ENCODE results near the gene IDH2.

GRCh38 chr15:90055182-90055581 lies 47.1 kb downstream of the IDH2 start:
- no peak for TF ChIP-seq REST (IDR thresholded peaks at IDR 0.05; ENCODE audit: borderline replicate concordance)
- no peak for TF ChIP-seq EZH2 (IDR thresholded peaks at IDR 0.05; ENCODE audit: borderline replicate concordance, insufficient read depth, low read length, poor library complexity, severe bottlenecking)
- no peak for TF ChIP-seq SMC3 (conservative IDR thresholded peaks at IDR 0.05; ENCODE audit: poor library complexity)
- no peak for TF ChIP-seq CTCF (IDR thresholded peaks at IDR 0.05; ENCODE audit: poor library complexity, severe bottlenecking)
- TF ChIP-seq RAD21 (conservative IDR thresholded peaks at IDR 0.05): no peak
- no peak for TF ChIP-seq POLR2AphosphoS5 (IDR thresholded peaks at IDR 0.05)

All from neural cell (in vitro differentiated cells).